Caki2 (cell line): ENCODE measurements around the gene STK39. TPM values are rescaled to one million over a fixed set of nuclear protein-coding genes. Genes with fewer than 3 reads are reported as not detected.

Experiments used
- DNase-seq: peaks from one replicate; pipeline ENCODE4 v3.0.0-alpha.2; 2015; ENCODE audit warnings: low read depth
- in situ Hi-C: cut with HindIII; loops from 2 replicates; pipeline ENCODE4 v1.10.0; 2016; ENCODE audit warnings: low sequenced_read_pairs, low pct_unique_long_range_greater_than_20kb, mixed read lengths
- total RNA-seq: library from RNA; depleted of rRNA; stranded (reverse); fragments of >200 nt; shearing (Covaris generic); gene quantifications from 2 replicates; pipeline ENCODE4 v1.2.3, GENCODE V29; 2014; ENCODE audit warnings: low replicate concordance

The STK39 gene
- total RNA-seq, 1 experiment from 2014 or later: 22.3 TPM

DNA sequence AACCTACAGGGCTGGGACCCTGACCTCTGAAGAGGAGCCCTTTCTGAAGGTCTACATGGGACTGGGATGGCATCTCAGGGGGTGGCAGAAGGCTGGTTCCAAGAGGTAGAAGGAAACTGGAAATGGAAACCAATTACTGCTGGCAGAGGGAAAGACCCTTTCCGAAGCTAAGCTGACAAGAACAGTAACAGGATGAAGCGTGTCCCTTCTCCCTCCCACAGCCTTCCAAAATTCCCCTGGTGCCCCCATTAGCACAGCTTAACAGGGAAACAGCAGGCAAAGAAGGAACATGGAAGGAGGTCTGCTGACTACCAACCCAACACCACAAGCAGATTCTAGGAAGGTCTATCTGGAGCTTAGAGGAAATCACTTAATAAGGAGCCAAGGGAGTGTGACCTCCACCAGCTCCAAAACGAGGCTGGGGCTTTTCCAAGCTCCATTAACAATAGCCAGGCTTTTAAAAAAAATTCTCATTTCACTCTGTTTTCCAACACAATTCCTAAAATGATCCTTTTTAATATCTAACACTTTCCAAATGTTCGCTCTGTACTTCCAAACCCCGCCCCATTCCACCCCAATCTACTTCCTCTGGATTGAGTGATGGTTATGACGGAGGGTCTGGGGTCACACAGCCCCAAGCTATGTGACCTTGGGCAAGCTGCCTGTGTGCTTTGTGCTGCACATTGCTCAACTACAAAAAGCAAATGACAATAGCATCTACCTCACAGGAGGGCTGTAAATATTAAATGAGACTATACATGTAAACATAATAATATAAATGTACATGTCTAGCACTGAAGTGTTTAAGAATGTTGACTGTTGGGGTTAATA, 55.2 kb downstream of the STK39 start:
- no peak for DNase-seq
- in situ Hi-C loops: no loop called here

GRCh38 chr2:168190590-168191336, 56.6 kb downstream of the STK39 start:
- in situ Hi-C loops: no loop called here
- DNase-seq: no peak

GRCh38 chr2:168189835-168190569, 57.4 kb downstream of the STK39 start:
- DNase-seq: no peak
- in situ Hi-C loops: no loop called here

GRCh38 chr2:168188002-168188401, 59.4 kb downstream of the STK39 start:
- no peak for DNase-seq
- in situ Hi-C loops: no loop called here

DNA sequence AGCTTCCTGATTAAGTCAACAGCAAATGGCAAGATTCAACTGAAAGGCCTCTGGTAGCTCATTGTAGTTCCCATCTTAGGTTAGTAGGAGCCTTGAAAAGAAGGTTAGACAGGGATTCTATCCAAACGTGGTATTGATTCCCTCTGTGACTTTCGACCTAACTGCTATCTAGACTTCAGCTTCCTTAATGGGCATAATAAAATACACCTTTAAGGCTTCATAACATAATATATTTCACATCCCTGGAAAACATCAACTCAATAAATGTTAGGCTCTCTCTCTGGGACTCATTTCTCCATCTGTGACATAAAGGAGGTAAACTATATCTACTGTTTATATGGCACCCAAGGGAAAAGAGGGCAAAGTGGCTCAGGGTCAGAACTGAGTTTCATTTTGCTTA, 60.9 kb downstream of the STK39 start:
- DNase-seq: no peak
- in situ Hi-C loops: no loop called here

DNA sequence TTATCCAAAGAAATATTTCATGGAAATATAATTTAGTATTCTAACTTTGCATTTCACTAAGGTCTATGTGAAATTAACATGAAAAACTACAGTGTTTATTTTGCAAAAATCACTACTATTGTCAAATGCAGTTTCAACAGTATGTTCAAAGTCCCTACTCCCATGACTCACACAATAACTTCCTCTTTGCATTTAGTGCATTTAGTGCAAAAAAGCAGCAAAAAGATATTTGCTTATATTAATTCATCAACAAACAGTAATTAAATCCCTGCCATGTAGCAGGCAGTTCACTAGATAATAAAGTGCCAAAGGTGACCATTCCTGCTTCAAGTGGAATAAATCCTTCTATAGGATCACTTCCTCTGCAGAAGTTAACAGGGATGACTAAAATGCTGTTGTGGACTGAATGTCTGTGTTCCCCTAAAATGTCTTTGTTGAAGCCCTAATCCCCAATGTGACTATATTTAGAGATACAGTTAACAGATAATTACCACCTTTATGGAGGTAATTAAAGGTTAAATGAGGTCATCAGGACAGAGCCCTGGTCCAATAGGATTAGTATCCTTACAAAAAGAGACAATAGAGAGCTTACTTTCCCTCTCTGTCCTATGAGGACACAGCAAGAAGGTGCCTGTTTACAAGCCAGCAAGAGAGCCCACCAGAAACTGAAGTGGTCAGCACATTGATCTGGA, 61.7 kb downstream of the STK39 start:
- DNase-seq: no peak
- in situ Hi-C loops: no loop called here

GRCh38 chr2:168184681-168185513, 62.5 kb downstream of the STK39 start:
- in situ Hi-C loops: no loop called here

DNA sequence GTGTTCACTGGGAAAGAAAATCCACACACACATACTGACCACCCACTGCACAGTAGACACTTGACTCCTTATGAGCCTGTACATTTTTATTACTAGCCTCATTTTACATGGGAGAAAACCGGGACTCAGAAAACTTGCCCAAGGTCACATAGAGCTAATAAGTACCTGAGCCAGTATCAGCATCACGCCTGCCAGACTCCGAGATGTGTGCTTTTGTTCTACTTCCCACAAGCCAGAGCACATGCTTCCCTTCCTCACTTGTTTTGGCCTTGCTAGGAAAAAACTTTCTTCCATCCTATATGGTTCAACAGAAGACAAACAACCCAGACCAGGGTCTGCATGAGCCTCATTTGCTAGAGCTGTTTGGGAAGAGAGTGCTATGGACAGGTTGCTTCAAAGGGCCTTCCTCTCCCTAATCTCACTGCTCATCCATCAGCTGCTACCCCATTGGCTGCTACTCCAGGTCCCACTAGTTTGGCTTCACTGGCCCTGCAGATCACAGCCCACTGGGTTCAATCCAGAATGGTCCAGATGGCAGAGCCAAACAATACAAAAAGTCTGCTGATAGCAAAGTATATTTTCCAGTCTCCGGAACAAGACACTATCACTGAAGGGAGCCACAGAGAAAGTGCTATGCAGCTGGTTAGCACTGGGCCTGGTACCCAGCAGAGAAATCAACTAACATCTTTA, 63.9 kb downstream of the STK39 start:
- no peak for DNase-seq
- in situ Hi-C loops: no loop called here

More at GRCh38 chr2:168184681-168185513, 62.5 kb downstream of the STK39 start:
- DNase-seq: no peak

DNA sequence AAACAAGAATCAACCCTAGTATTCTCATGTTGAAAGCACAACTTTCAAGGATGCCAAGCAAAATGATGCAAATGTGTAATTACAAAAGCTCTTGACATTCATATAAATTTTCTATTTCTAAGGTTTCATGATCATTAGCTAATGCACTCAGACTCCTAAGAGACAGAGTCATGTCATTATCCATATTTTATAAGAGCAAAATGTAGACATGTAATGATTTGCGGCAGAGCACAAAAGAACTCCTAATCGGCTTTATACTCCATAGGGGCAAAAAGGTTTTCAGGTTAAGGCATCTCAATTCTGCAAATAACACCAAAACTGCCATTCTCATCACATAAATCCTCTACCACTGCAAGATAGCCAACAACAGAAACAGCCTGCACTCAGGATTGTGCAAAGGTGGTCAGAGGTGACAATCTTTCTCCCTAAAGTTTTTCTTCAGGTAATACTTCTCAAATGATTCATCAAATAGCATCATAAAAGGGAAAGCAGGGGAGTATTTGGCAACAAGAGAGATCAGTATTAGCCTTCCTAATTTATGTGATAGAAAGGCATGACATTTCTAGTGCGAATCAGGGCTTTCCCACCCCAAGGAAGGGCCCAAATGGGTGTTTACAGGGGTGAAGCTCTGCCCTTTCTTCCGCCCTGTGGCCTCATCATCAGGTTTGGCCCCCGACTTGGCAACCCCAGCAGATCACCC, 64.7 kb downstream of the STK39 start:
- no peak for DNase-seq
- in situ Hi-C loops: no loop called here

DNA sequence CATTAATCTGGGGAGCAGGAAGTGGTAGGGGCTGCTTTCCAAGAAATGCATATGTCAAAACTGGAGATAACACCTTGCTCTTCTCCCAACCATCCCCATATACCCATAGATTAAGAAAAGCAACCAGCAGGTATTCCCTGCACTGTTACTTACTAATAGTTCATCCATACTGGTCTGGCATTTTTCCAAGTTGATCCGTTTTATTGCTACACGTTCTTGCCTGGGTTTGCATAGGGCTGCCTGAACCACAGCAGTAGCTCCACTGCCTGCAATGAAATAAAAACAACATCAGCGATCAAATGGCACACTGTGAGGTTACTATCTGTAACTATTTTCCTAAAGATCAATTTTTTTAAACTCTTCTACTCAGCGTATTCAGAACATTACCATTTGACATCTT, 65.6 kb downstream of the STK39 start:
- DNase-seq: no peak
- in situ Hi-C loops: no loop called here

GRCh38 chr2:168180914-168181313, 66.5 kb downstream of the STK39 start:
- DNase-seq: no peak
- in situ Hi-C loops: no loop called here

GRCh38 chr2:168180483-168180882, 66.9 kb downstream of the STK39 start:
- in situ Hi-C loops: no loop called here
- DNase-seq: no peak

GRCh38 chr2:168179592-168179991, 67.8 kb downstream of the STK39 start:
- DNase-seq: no peak
- in situ Hi-C loops: no loop called here

DNA sequence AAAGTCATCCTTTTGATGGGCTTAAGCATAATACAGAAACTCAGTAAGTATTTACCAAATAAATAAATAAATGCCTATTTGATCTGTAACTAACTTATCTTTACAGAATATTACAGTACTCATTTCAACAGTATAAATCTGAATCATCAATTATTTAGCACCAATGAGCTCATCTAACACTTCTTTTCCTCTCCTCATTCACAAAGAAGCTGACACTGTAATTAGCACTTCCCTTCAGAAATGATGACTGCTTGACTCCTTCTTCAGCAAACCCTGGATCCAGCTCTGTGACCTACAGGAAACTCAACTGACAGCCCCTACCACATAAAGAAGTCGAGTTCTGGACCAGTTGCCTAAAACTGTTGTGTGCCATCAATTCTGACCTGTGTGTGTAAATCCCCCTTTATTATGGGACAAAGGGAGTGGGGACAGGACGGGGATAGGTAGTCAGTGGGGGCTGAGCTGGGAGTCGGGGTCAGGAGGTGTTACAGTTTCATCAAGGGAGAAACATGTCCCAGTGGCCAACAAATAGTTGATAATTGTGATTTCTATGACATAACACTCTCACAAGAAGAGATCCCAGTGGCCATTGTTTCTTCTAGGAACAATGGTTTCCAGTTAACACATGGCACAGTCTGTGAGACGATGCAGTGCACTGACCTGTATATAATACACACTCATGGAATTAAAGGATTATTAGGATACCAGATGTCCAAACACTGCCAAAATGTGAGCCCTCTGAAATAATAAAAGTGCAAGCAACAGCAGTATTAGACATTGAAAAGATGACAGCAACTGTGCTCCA, 68.7 kb downstream of the STK39 start:
- in situ Hi-C loops: no loop called here
- DNase-seq: no peak

- no peak for DNase-seq
- in situ Hi-C loops: no loop called here
These were observed 71.0 kb downstream of the STK39 start for GRCh38 chr2:168176402-168176801.

DNA sequence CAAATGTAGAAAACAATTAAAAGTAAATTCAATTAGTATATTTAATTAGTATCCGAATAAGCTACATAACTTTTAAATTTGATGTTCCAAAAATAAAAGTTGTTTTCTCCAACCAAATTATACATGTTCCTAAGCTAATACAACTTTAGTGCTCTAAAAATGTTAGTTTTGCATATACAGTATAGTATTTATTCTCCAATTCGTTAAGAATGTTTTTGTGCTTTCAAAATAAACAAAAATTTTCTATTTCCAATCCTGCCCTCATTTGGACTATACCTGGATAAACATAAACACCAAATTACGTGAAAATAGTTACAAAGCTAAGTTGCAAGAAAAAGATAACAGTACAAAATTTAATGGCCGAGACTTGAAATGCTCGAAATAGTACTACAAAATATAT, 71.9 kb downstream of the STK39 start:
- in situ Hi-C loops: no loop called here
- DNase-seq: no peak
